Measurements from ENCODE around the gene ABCA1.

The ABCA1 gene

DNA sequence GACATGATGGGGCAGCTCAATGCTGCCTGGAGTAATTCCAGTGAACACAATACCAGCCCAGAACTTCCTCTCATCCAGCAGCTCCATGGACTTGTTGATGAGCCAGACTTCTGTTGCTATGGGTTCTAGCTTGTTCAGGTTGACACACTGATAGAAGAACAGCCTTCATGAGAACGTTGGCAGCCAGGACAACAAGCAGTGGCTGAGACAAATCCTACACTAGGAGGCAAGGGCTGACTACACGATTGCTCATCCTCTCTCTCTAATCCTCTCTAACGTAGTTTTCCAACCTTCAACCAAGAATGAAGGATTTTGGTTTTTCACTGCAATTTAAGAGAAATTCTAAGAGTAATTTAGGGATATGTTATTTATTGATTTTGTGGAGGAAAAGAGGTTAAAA, 96.3 kb downstream of the ABCA1 start:
- Histone ChIP-seq H3K27ac (ENCODE audit: low read length) (no peak overlapping the region), H3K9ac (ENCODE audit: low read depth, low read length) (no peak overlapping the region), H3K36me3 (ENCODE audit: insufficient read depth, low read depth, low read length) (peaks cover 74% of the 10 kb centered on the region), H3K9me3 (ENCODE audit: insufficient read depth, low read depth, low read length) (no peaks in the 10 kb centered on the region), H3K27me3 (ENCODE audit: insufficient read depth, low read length) (no peaks in the 10 kb centered on the region), H3K4me1 (ENCODE audit: insufficient read depth, low read length) (peaks cover 3% of the 10 kb centered on the region; the same call in 1 of the 2 replicates), H3K4me3 (ENCODE audit: low read length) (no peak overlapping the region)

DNA sequence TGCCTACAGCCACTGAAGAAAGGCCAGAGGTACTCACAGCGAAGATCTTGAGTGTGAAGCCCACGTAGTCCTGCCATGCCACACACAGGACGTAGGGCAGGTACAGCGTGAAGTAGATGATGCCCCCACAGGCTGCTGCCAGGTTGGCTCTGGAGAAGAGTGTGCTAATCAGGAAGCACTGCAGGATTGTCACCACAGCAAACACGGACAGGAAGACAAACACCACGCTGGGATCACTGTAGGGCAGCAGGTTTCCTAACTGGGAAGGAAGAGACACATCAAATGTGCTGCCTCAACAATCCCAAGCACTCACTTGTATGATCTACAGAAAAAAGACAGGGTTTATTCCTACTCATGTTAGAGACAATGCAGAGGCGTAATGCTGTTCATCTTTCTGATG, 101.0 kb downstream of the ABCA1 start:
- H3K9me3 ChIP-seq (ENCODE audit: insufficient read depth, low read depth, low read length), result no peaks in the 10 kb centered on the region
- H3K27ac ChIP-seq (ENCODE audit: low read length), result no peak overlapping the region
- H3K36me3 ChIP-seq (ENCODE audit: insufficient read depth, low read depth, low read length), result peaks cover 98% of the 10 kb centered on the region
- no peak overlapping the region for H3K4me3 ChIP-seq (ENCODE audit: low read length)
- H3K4me1 ChIP-seq (ENCODE audit: insufficient read depth, low read length), result peaks cover 3% of the 10 kb centered on the region; the same call in 1 of the 2 replicates
- no peak overlapping the region for H3K9ac ChIP-seq (ENCODE audit: low read depth, low read length)
- no peaks in the 10 kb centered on the region for H3K27me3 ChIP-seq (ENCODE audit: insufficient read depth, low read length)

DNA sequence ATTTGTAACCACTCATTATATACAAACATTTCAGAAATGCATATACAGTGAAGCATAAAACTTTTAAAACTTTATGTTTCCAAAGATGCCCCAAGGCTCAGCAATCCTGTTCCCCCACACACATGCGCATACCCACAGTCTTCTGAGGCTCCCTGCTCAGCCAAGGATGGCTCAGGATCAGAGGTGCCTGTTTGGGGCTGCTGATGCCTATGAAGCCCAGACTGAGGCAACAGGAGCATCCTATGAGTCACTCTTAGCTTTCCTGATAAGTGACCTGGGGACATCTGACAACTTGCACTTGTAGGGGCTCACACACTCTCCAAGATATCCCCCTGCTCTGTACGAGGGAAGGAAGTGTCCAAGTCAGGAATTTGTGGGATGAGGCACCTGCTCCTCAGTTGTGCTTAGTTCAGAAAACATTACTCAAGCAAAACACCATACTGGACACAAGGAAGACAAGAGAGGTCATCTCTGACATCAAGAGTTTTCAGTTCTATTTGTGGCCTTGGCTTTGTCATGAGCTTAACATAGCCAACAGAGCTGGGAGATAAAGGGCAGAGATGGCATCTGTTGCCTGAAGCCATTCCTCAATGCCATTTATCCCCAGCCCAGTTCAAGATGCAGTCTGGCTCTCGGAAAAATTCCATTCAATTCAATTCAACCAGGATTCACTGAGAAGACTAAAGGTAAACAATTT, 101.7 kb downstream of the ABCA1 start:
- H3K27me3 ChIP-seq (ENCODE audit: insufficient read depth, low read length), result no peaks in the 10 kb centered on the region
- H3K36me3 ChIP-seq (ENCODE audit: insufficient read depth, low read depth, low read length), result peaks cover 97% of the 10 kb centered on the region
- H3K9ac ChIP-seq (ENCODE audit: low read depth, low read length), result no peak overlapping the region
- no peak overlapping the region for H3K4me3 ChIP-seq (ENCODE audit: low read length)
- H3K4me1 ChIP-seq (ENCODE audit: insufficient read depth, low read length), result peaks cover 3% of the 10 kb centered on the region; the same call in 1 of the 2 replicates
- no peaks in the 10 kb centered on the region for H3K9me3 ChIP-seq (ENCODE audit: insufficient read depth, low read depth, low read length)
- no peak overlapping the region for H3K27ac ChIP-seq (ENCODE audit: low read length)

DNA sequence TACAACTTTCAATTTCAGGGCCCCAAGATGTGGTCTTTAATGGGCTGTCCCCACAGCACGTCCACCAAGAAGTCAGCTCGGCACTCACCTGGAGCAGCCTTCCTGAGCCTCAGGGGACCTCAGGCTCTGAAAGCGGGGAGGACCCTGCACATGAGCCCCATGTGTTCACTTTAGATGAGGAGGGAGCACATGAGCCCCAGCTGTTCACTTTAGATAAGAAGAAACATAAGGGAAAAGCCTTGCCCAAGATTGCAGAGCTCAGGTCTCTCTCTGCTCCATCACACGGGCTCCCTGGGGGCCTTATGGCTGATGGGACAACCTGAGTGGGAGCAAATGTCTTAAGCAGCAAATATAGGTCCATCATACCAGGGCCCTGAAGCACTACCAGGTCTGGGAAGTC, 107.6 kb downstream of the ABCA1 start:
- H3K36me3 ChIP-seq (ENCODE audit: insufficient read depth, low read depth, low read length), result peaks cover 93% of the 10 kb centered on the region
- no peak overlapping the region for H3K4me3 ChIP-seq (ENCODE audit: low read length)
- H3K9me3 ChIP-seq (ENCODE audit: insufficient read depth, low read depth, low read length), result no peaks in the 10 kb centered on the region
- no peak overlapping the region for H3K9ac ChIP-seq (ENCODE audit: low read depth, low read length)
- no peaks in the 10 kb centered on the region for H3K4me1 ChIP-seq (ENCODE audit: insufficient read depth, low read length)
- H3K27me3 ChIP-seq (ENCODE audit: insufficient read depth, low read length), result no peaks in the 10 kb centered on the region
- no peak overlapping the region for H3K27ac ChIP-seq (ENCODE audit: low read length)

DNA sequence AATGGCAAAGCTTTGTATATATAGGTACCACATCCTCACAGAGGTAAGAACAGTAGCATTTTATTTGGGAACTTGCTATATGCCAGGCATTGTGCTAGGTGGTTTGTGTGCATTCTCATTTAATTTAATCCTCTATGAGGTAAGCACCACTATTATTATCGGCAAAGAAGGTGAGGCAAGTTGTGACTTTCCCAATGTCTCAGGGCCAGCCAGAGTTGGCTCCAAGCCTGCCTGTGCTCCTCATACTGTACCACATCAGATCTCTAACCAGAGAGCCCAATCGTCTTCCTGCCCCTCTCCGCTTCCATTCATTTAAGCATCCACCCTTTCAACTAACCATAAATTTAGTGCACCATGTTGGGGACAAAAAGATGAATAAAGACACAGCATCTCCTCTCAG, 108.9 kb downstream of the ABCA1 start:
- Histone ChIP-seq H3K9me3 (ENCODE audit: insufficient read depth, low read depth, low read length) (no peaks in the 10 kb centered on the region), H3K4me3 (ENCODE audit: low read length) (no peak overlapping the region), H3K27me3 (ENCODE audit: insufficient read depth, low read length) (no peaks in the 10 kb centered on the region), H3K9ac (ENCODE audit: low read depth, low read length) (no peak overlapping the region), H3K4me1 (ENCODE audit: insufficient read depth, low read length) (no peaks in the 10 kb centered on the region), H3K36me3 (ENCODE audit: insufficient read depth, low read depth, low read length) (peaks cover 92% of the 10 kb centered on the region), H3K27ac (ENCODE audit: low read length) (no peak overlapping the region)

DNA sequence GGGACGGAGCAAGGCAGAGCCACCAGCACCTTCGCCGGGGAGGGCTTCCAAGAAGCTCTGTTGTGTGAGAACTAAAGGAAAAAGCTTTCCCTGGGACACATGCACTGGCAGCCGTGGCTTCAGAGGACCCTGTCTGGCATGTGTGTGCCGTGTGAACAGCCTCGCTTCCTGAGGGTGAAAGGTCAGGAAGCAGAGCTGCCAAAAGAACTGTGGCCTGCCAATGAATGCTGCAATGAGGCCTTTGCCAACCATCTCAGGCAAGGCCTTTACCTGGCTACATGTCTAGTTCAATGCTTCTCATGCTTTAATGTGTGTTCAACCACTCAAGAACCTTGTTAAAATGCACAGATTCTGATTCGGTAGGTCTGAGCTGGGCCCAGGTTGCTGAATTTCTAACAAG, 110.5 kb downstream of the ABCA1 start:
- H3K27ac ChIP-seq (ENCODE audit: low read length), result no peak overlapping the region
- no peak overlapping the region for H3K9ac ChIP-seq (ENCODE audit: low read depth, low read length)
- H3K36me3 ChIP-seq (ENCODE audit: insufficient read depth, low read depth, low read length), result peaks cover 92% of the 10 kb centered on the region
- no peaks in the 10 kb centered on the region for H3K4me1 ChIP-seq (ENCODE audit: insufficient read depth, low read length)
- no peaks in the 10 kb centered on the region for H3K27me3 ChIP-seq (ENCODE audit: insufficient read depth, low read length)
- no peaks in the 10 kb centered on the region for H3K9me3 ChIP-seq (ENCODE audit: insufficient read depth, low read depth, low read length)
- H3K4me3 ChIP-seq (ENCODE audit: low read length), result no peak overlapping the region

DNA sequence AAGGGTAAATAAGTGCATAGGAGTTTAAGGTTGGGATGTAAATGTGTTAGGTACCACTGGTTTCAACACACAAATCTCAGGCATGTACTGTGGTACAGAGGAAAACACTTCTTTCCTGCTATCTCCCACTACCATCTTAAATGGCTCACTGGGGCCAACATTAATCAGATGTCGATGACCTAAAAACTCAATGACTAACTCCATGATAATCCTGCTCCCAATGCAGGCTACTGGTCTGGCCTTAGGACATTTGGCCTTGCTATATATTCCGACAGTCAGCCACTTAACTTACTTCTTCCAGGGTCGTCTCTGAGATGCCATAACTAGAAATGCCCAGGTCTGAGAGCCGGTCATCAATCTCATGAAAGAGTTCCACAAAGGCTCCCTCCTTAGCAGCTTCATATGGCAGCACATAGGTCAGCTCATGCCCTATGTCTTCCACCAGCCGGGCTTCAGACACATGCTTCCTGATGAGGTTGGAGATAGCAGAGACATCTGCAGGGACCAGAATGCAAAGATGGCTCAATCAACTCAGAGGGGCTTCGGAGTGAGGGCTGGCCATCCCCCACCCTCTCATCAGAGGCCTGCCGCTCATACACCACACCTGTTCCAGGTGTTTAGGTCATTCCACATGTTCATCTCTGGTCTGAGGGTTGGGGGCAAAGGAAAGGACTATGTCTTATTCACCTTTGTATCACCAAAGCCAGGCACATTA, 111.9 kb downstream of the ABCA1 start:
- no peak overlapping the region for H3K4me3 ChIP-seq (ENCODE audit: low read length)
- no peaks in the 10 kb centered on the region for H3K27me3 ChIP-seq (ENCODE audit: insufficient read depth, low read length)
- H3K36me3 ChIP-seq (ENCODE audit: insufficient read depth, low read depth, low read length), result peaks cover 91% of the 10 kb centered on the region
- H3K9ac ChIP-seq (ENCODE audit: low read depth, low read length), result no peak overlapping the region
- no peaks in the 10 kb centered on the region for H3K4me1 ChIP-seq (ENCODE audit: insufficient read depth, low read length)
- H3K9me3 ChIP-seq (ENCODE audit: insufficient read depth, low read depth, low read length), result no peaks in the 10 kb centered on the region
- no peak overlapping the region for H3K27ac ChIP-seq (ENCODE audit: low read length)

DNA sequence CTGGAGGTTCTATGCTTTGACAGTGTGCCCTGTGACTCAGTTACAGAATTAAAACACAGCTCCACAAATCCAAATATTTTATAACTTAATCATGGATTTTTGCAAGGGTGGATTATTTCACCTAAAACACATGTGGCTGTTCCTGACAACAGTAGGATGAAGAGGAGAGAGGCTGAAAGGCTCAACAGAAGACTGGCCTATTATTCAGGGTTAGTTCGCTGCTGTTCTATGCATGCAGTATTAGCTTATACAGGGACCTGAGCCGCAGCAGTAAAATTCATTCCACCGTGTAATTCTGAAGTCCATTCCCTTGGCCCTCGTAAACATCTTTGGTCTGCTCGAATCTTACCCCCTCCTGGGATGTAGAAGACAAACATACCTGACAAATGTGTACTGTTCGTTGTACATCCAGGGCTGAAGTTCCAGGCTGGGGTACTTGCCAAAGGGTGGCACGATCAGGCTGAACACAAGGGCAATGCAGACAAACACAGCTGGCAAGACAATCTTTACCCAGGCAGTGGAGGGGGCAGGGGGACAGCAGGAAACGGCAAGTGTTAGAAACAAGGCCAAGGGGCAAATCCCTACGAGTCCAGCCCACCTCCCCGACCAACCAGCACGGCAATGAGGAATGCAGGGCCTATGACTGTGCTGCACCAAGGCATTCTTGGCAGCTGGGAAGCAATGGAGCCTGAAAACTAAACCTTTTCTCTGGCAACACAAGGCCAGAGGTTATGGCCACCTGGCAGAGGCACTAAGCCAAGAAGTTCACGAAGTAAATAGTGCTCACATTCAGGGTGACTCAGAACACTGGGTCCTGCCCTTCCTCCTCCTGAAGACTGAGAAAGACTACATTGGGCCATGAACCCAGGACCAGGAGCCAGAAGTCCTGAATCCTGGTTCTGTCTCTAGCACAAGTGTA, 117.3 kb downstream of the ABCA1 start:
- Histone ChIP-seq H3K4me1 (ENCODE audit: insufficient read depth, low read length) (no peaks in the 10 kb centered on the region), H3K36me3 (ENCODE audit: insufficient read depth, low read depth, low read length) (peaks cover 81% of the 10 kb centered on the region), H3K4me3 (ENCODE audit: low read length) (no peak overlapping the region), H3K27ac (ENCODE audit: low read length) (no peak overlapping the region), H3K27me3 (ENCODE audit: insufficient read depth, low read length) (no peaks in the 10 kb centered on the region), H3K9me3 (ENCODE audit: insufficient read depth, low read depth, low read length) (no peaks in the 10 kb centered on the region), H3K9ac (ENCODE audit: low read depth, low read length) (no peak overlapping the region)

DNA sequence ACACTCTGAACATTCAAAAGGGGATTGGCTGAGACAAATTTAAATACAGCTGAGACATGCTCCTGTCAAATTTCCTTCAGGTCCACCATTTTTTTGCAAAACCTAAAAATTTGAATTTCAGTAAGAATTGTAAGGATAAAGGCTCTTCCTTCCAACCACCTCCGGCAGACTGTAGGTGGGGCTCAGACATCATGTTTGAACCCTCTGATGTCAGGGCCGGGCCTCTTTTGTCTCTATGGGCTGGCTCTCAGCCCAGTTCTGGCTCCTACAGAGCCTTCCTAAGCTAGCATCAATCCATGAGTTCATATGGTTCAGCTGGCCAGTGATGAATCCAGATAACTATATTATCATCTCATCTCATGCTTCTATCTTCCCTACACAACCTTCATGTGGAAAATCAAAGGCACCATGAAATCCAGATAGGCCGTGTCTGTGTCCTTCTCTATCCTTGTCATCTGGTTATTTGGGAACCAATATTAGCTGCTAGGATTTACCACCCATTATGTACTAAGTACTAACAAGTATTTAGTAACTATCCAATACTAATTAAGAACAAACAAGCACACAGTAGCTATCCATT, 119.8 kb downstream of the ABCA1 start:
- H3K36me3 ChIP-seq (ENCODE audit: insufficient read depth, low read depth, low read length), result peaks cover 79% of the 10 kb centered on the region

DNA sequence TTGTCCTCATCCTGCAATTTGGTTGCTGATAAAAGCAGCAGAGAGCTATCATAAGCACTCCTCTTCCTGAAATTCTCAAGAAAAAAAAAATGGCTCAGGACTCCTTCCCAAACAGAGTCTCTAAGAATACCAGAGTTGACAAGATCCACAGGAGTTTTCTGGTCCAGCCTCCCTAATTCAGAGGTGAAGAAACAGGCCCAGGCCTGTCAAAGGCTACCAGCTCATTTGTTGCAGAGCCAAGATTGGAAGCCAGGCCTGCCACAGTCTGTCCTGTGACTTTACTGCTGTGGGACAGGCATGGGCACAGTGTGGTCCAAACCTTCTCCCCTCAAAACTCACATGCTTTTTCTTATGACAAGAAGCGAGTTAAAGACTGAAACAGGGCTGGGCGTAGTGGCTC, 122.5 kb downstream of the ABCA1 start:
- H3K27me3 ChIP-seq (ENCODE audit: insufficient read depth, low read length), result no peaks in the 10 kb centered on the region
- H3K9ac ChIP-seq (ENCODE audit: low read depth, low read length), result no peak overlapping the region
- H3K4me3 ChIP-seq (ENCODE audit: low read length), result no peak overlapping the region
- H3K27ac ChIP-seq (ENCODE audit: low read length), result no peak overlapping the region
- peaks cover 76% of the 10 kb centered on the region for H3K36me3 ChIP-seq (ENCODE audit: insufficient read depth, low read depth, low read length)
- H3K4me1 ChIP-seq (ENCODE audit: insufficient read depth, low read length), result no peaks in the 10 kb centered on the region
- no peaks in the 10 kb centered on the region for H3K9me3 ChIP-seq (ENCODE audit: insufficient read depth, low read depth, low read length)

More for the DNA sequence above, 119.8 kb downstream of the ABCA1 start:
- H3K27ac ChIP-seq (ENCODE audit: low read length), result no peak overlapping the region
- no peak overlapping the region for H3K4me3 ChIP-seq (ENCODE audit: low read length)
- H3K27me3 ChIP-seq (ENCODE audit: insufficient read depth, low read length), result no peaks in the 10 kb centered on the region
- no peaks in the 10 kb centered on the region for H3K4me1 ChIP-seq (ENCODE audit: insufficient read depth, low read length)
- H3K9ac ChIP-seq (ENCODE audit: low read depth, low read length), result no peak overlapping the region
- no peaks in the 10 kb centered on the region for H3K9me3 ChIP-seq (ENCODE audit: insufficient read depth, low read depth, low read length)

DNA sequence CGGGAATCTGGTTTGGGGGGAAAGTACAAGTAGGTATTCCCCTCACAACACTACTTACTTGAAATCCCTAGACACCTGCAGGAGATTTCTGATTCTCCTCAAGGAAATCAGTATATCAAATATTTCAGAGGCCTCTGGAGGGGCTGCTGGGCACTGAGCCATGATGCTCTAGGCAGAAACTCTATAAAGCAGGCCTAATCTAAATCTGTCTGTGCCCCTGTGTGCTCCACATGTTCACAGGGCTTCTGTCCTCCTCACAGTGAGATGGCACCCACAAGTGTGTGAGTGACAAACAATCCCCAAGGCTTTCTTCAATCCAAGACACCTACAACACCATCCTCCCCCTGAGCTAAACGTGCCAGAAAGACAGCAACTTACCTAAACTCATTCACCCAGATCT, 125.0 kb downstream of the ABCA1 start:
- no peak overlapping the region for H3K9ac ChIP-seq (ENCODE audit: low read depth, low read length)
- peaks cover 82% of the 10 kb centered on the region for H3K36me3 ChIP-seq (ENCODE audit: insufficient read depth, low read depth, low read length)
- H3K4me3 ChIP-seq (ENCODE audit: low read length), result no peak overlapping the region
- no peak overlapping the region for H3K27ac ChIP-seq (ENCODE audit: low read length)
- no peaks in the 10 kb centered on the region for H3K27me3 ChIP-seq (ENCODE audit: insufficient read depth, low read length)
- H3K9me3 ChIP-seq (ENCODE audit: insufficient read depth, low read depth, low read length), result no peaks in the 10 kb centered on the region
- H3K4me1 ChIP-seq (ENCODE audit: insufficient read depth, low read length), result no peaks in the 10 kb centered on the region

All from iPS-20b (cell line).